ENCODE results near the gene TRAPPC3L.

DNA sequence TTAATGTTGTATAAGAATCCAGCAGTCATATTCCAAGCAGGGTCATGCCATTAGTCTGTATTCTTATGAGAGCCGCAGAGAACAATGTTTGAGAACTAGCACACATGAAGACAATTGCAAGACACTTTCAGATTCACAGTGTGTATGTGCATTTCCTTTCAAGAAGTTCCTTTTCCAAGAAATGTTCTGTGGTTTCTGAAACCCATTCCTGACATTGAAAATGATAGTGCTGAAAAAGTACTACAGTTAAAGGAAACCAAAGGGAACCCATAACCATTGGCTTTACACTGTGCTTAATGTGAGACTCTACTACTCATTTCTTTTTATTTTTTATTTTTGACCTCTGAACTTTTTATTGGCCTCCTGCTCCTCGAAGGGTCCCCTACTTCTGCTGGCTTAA, 88.6 kb downstream of the TRAPPC3L start:
- TF ChIP-seq, protein P1, sequence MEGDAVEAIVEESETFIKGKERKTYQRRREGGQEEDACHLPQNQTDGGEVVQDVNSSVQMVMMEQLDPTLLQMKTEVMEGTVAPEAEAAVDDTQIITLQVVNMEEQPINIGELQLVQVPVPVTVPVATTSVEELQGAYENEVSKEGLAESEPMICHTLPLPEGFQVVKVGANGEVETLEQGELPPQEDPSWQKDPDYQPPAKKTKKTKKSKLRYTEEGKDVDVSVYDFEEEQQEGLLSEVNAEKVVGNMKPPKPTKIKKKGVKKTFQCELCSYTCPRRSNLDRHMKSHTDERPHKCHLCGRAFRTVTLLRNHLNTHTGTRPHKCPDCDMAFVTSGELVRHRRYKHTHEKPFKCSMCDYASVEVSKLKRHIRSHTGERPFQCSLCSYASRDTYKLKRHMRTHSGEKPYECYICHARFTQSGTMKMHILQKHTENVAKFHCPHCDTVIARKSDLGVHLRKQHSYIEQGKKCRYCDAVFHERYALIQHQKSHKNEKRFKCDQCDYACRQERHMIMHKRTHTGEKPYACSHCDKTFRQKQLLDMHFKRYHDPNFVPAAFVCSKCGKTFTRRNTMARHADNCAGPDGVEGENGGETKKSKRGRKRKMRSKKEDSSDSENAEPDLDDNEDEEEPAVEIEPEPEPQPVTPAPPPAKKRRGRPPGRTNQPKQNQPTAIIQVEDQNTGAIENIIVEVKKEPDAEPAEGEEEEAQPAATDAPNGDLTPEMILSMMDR (IDR thresholded peaks at IDR 0.05; ENCODE audit: low read length) = no peak
- no peak for TF ChIP-seq EZH2 (optimal IDR thresholded peaks at IDR 0.05; ENCODE audit: low read depth, low read length)
- no peak for TF ChIP-seq EZH2phosphoT487 (IDR thresholded peaks at IDR 0.05; ENCODE audit: low read length)
